Renal cortical epithelial cell (primary cell): Measurements from ENCODE around the gene CD109. TPM values are rescaled to one million over a fixed set of nuclear protein-coding genes. Genes with fewer than 3 reads are reported as not detected.
"Not testable (repeated sequence)": the region's sequence is repeated elsewhere in the genome, so short reads cannot be mapped to it uniquely, and the experiment has no call there.

Experiments used
- DNase-seq: peaks from one replicate; pipeline ENCODE4 v3.0.0-alpha.2; 2011; ENCODE audit warnings: low read depth
- total RNA-seq: library from RNA; depleted of rRNA; stranded (reverse); fragments of >200 nt; gene quantifications from 2 replicates; pipeline ENCODE4 v1.2.3, GENCODE V29; 2014

The CD109 gene
- total RNA-seq, 1 donor from 2014 or later, result 29.8 TPM

GRCh38 chr6:73688351-73688750 lies 7.7 kb upstream of the CD109 start:
- no peak for DNase-seq

- DNase-seq, result no peak
Measured at GRCh38 chr6:73690056-73690455, 5.9 kb upstream of the CD109 start.

- peak; percentile 68 for DNase-seq
Measured at GRCh38 chr6:73691512-73691911, 4.5 kb upstream of the CD109 start.

- peak; percentile 65 for DNase-seq
Measured at GRCh38 chr6:73694711-73695411, 1.1 kb upstream of the CD109 start.

GRCh38 chr6:73696966-73697655 lies 1.1 kb downstream of the CD109 start:
- no peak for DNase-seq

GRCh38 chr6:73699676-73700459 lies 3.9 kb downstream of the CD109 start:
- DNase-seq, result no peak

GRCh38 chr6:73702444-73702843 lies 6.4 kb downstream of the CD109 start:
- DNase-seq, result no peak

GRCh38 chr6:73703466-73703865 lies 7.5 kb downstream of the CD109 start:
- no peak for DNase-seq

GRCh38 chr6:73704260-73704659 lies 8.3 kb downstream of the CD109 start:
- peak; percentile 97 for DNase-seq

- DNase-seq, result no peak
Measured at GRCh38 chr6:73704798-73705197, 8.8 kb downstream of the CD109 start.

- no peak for DNase-seq
Measured at GRCh38 chr6:73706971-73707370, 11.0 kb downstream of the CD109 start.

GRCh38 chr6:73710470-73710869 lies 14.5 kb downstream of the CD109 start:
- DNase-seq, result peak; percentile 88

- DNase-seq, result no peak
Measured at GRCh38 chr6:73710948-73711347, 14.9 kb downstream of the CD109 start.

GRCh38 chr6:73712535-73713173 lies 16.7 kb downstream of the CD109 start:
- no peak for DNase-seq

GRCh38 chr6:73713426-73714147 lies 17.6 kb downstream of the CD109 start:
- DNase-seq, result no peak

- DNase-seq, result peak; percentile 70
Measured at GRCh38 chr6:73715111-73715508, 19.1 kb downstream of the CD109 start.

GRCh38 chr6:73719046-73719445 lies 23.0 kb downstream of the CD109 start:
- DNase-seq, result no peak

GRCh38 chr6:73722318-73723060 lies 26.5 kb downstream of the CD109 start:
- peak; percentile 69 for DNase-seq

- not testable (repeated sequence) for DNase-seq
Measured at GRCh38 chr6:73723480-73723879, 27.5 kb downstream of the CD109 start.

GRCh38 chr6:73724389-73724788 lies 28.4 kb downstream of the CD109 start:
- no peak for DNase-seq

- peak; percentile 73 for DNase-seq
Measured at GRCh38 chr6:73725192-73725591, 29.2 kb downstream of the CD109 start.
